IgD-negative memory B cell (primary cell): ENCODE results near the gene RNF225. TPM values are rescaled to one million over a fixed set of nuclear protein-coding genes. Genes with fewer than 3 reads are reported as not detected.

Experiments used
- polyA plus RNA-seq: library from polyadenylated mRNA; unstranded; fragments of 300-500 nt; fragmentation: Illumina TruSeq; gene quantifications from one replicate; pipeline ENCODE4 v1.2.3, GENCODE V29; 2021

Gene RNF225
- polyA plus RNA-seq, 1 donor from 2014 or later: not detected

Other genes starting within 250 kb of the RNF225 start
- 8.2 TPM for gene ZNF329, start 244.9 kb upstream of the RNF225 start, polyA plus RNA-seq
- gene ZNF274, start 212.6 kb upstream of the RNF225 start, polyA plus RNA-seq: 45.1 TPM
- gene ZNF544, start 166.7 kb upstream of the RNF225 start, polyA plus RNA-seq: 32.4 TPM
- 0.98 TPM for gene ZNF8, start 116.7 kb upstream of the RNF225 start, polyA plus RNA-seq
- gene ERVK3-1, start 90.3 kb upstream of the RNF225 start, polyA plus RNA-seq: 76.1 TPM
- 2.9 TPM for gene ZSCAN22, start 68.7 kb upstream of the RNF225 start, polyA plus RNA-seq
- 70.2 TPM for gene A1BG, start 42.2 kb upstream of the RNF225 start, polyA plus RNA-seq
- gene ZNF497, start 32.9 kb upstream of the RNF225 start, polyA plus RNA-seq: 2.1 TPM
- gene ZNF837, start 14.6 kb upstream of the RNF225 start, polyA plus RNA-seq: 8.0 TPM
- 1,545 TPM for gene RPS5, start 8.4 kb upstream of the RNF225 start, polyA plus RNA-seq
- gene ZNF584, start 13.0 kb downstream of the RNF225 start, polyA plus RNA-seq: 3.5 TPM
- gene ZNF132, start 44.5 kb downstream of the RNF225 start, polyA plus RNA-seq: 0.53 TPM
- gene ZNF324B, start 56.0 kb downstream of the RNF225 start, polyA plus RNA-seq: 1.6 TPM
- 12.4 TPM for gene ZNF324, start 71.4 kb downstream of the RNF225 start, polyA plus RNA-seq
- gene ZNF446, start 80.7 kb downstream of the RNF225 start, polyA plus RNA-seq: 6.7 TPM
- gene SLC27A5, start 116.3 kb downstream of the RNF225 start, polyA plus RNA-seq: 10.3 TPM
- gene ZBTB45, start 124.2 kb downstream of the RNF225 start, polyA plus RNA-seq: 7.6 TPM
- gene TRIM28, start 148.4 kb downstream of the RNF225 start, polyA plus RNA-seq: 38.9 TPM
- 160 TPM for gene CHMP2A, start 159.4 kb downstream of the RNF225 start, polyA plus RNA-seq
- 10.0 TPM for gene UBE2M, start 163.0 kb downstream of the RNF225 start, polyA plus RNA-seq
- 11.5 TPM for gene MZF1, start 177.7 kb downstream of the RNF225 start, polyA plus RNA-seq